Endothelial cell of umbilical vein (primary cell): ENCODE results near the gene CTSZ. TPM values are rescaled to one million over a fixed set of nuclear protein-coding genes. Genes with fewer than 3 reads are reported as not detected.

Source experiments
- Bru-seq: library from RNA; stranded (reverse); fragments of 400-500 nt; gene quantifications from one replicate; lab custom pipeline; 2021; lab: Mats Ljungman, UMichigan
- BruChase-seq, 2 experiments: library from RNA; stranded (reverse); fragments of 400-500 nt; gene quantifications; one replicate each; lab custom pipeline; 2021; lab: Mats Ljungman, UMichigan
- BruUV-seq: library from RNA; stranded (reverse); fragments of 400-500 nt; replicated peaks from 2 replicates; lab custom pipeline; 2021; lab: Mats Ljungman, UMichigan
- CTCF ChIA-PET: fragments of 300-600, 350-600 bp; sonication (Branson Sonifier 250); formaldehyde crosslinking; loops from one replicate; lab custom pipeline; 2021; ENCODE audit warnings: antibody characterized with exemption, inconsistent platforms; lab: Charles Lee
- POLR2A ChIA-PET: fragments of 300-600, 350-600 bp; sonication (Branson Sonifier 250); formaldehyde crosslinking; loops from one replicate; lab custom pipeline; 2021; ENCODE audit warnings: antibody characterized with exemption, inconsistent platforms; lab: Charles Lee
- DNase-seq: peaks from one replicate; pipeline ENCODE4 v3.0.0-alpha.2; 2011; ENCODE audit warnings: low read depth, low spot score
- FAIRE-seq: peaks from 2 replicates; lab custom pipeline; 2011; peaks lifted over from hg19 to GRCh38; lab: Jason Lieb, UNC
- H2AFZ ChIP-seq: 2 replicates; pipeline ENCODE4 v1.6.0; 2012; ENCODE audit warnings: low read depth, low read length, control low read depth, inconsistent platforms
- H3K27ac ChIP-seq: 2 replicates; pipeline ENCODE4 v1.5.1; 2011; ENCODE audit warnings: low read depth, mild to moderate bottlenecking, control low read depth, low read length, moderate library complexity; ENCODE audit not compliant: insufficient read depth
- H3K27me3 ChIP-seq, 2 experiments: 2 replicates each; pipeline versions ENCODE4 v1.6.0 to v1.6.1; 2011; ENCODE audit warnings: low read length in 2 of 2, mixed read lengths in 1 of 2; ENCODE audit not compliant: control insufficient read depth in 2 of 2, insufficient read depth in 2 of 2
- H3K36me3 ChIP-seq, 2 experiments: 2 replicates in 1 of 2; 3 replicates in 1 of 2; pipeline ENCODE4 v1.5.1; 2011; ENCODE audit warnings: low read length in 2 of 2, mild to moderate bottlenecking in 1 of 2, moderate library complexity in 1 of 2; ENCODE audit not compliant: control insufficient read depth in 2 of 2, insufficient read depth in 2 of 2; ENCODE audit errors: extremely low read depth in 1 of 2
- H3K4me1 ChIP-seq: 3 replicates; pipeline ENCODE4 v1.5.1; 2011; ENCODE audit warnings: mild to moderate bottlenecking, low read length; ENCODE audit not compliant: control insufficient read depth, insufficient read depth; ENCODE audit errors: extremely low read depth
- H3K4me2 ChIP-seq: 2 replicates; pipeline ENCODE4 v1.6.1; 2011; ENCODE audit warnings: low read length, control low read depth, mixed read lengths; ENCODE audit not compliant: insufficient read depth
- H3K4me3 ChIP-seq, 3 experiments: fragments of 200-600 bp in 1 of 3; sonication (generic), shearing (Covaris generic) in 1 of 3; replicated peaks in 1 of 3; 2 replicates each; pipeline ENCODE4 v1.5.1; 2011 to 2016; ENCODE audit warnings: control low read depth in 3 of 3, low read length in 3 of 3, mild to moderate bottlenecking in 2 of 3, inconsistent platforms in 1 of 3, low read depth in 1 of 3, moderate library complexity in 1 of 3; ENCODE audit not compliant: insufficient read depth in 1 of 3
- H3K79me2 ChIP-seq: 2 replicates; pipeline ENCODE4 v1.6.0; 2012; ENCODE audit warnings: low read length, inconsistent platforms; ENCODE audit not compliant: control insufficient read depth, insufficient read depth
- H3K9ac ChIP-seq: replicated peaks from 2 replicates; pipeline ENCODE3; 2011; ENCODE audit warnings: low read length, control low read depth; ENCODE audit not compliant: insufficient read depth; ENCODE audit errors: extremely low read depth
- H3K9me1 ChIP-seq: replicated peaks from 3 replicates; pipeline ENCODE4 v1.6.0; 2011; ENCODE audit warnings: mild to moderate bottlenecking, low read length; ENCODE audit not compliant: control insufficient read depth, insufficient read depth; ENCODE audit errors: extremely low read depth
- H3K9me3 ChIP-seq: replicated peaks from 2 replicates; pipeline ENCODE4 v1.5.1; 2012; ENCODE audit warnings: low read length, inconsistent platforms; ENCODE audit not compliant: control insufficient read depth, insufficient read depth
- H4K20me1 ChIP-seq: replicated peaks from 2 replicates; pipeline ENCODE3; 2011; ENCODE audit warnings: mild to moderate bottlenecking, low read length; ENCODE audit not compliant: control insufficient read depth, insufficient read depth; ENCODE audit errors: extremely low read depth
- GATA2 ChIP-seq: IDR thresholded peaks from 2 replicates; pipeline ENCODE4 v1.7.0; 2011; ENCODE audit warnings: low read depth, mild to moderate bottlenecking, moderate library complexity, mixed read lengths, low read length; ENCODE audit not compliant: insufficient read length, insufficient read depth
- POLR2A ChIP-seq: IDR thresholded peaks from 2 replicates; pipeline ENCODE4 v1.6.1; 2012; ENCODE audit warnings: low read depth, mild to moderate bottlenecking, control low read depth, low read length
- POLR2AphosphoS5 ChIP-seq: IDR thresholded peaks from 2 replicates; pipeline ENCODE4 v1.6.1; 2012; ENCODE audit warnings: low read depth, mild to moderate bottlenecking, control low read depth, low read length, moderate library complexity; ENCODE audit not compliant: insufficient read depth
- dilution Hi-C: fragments of 300-500 bp; cut with MboI; formaldehyde crosslinking; loops from one replicate; pipeline ENCODE4 v1.15.0; 2019; ENCODE audit warnings: low sequenced_read_pairs; ENCODE audit not compliant: extremely low pct_ligation_motif_present
- intact Hi-C: fragments of 100-400 bp; cut with micrococcal nuclease; formaldehyde crosslinking; loops from one replicate; pipeline ENCODE4 v1.10.0; 2022
- long read RNA-seq: library from polyadenylated mRNA; stranded (forward); transcript quantifications from one replicate; pipeline ENCODE4 v2.0.0, GENCODE V29; 2021
- polyA minus RNA-seq, 3 experiments: library from RNA; depleted of rRNA, polyadenylated mRNA; stranded (reverse); fragments of >200 nt; gene quantifications; 1 replicate in 1 of 3; 2 replicates in 2 of 3; pipeline ENCODE4 v1.2.3, GENCODE V29; 2011
- polyA plus RNA-seq, 4 experiments: library from polyadenylated mRNA; depleted of rRNA in 3 of 4; stranded (reverse) in 3 of 4; unstranded in 1 of 4; fragments of >200 nt; gene quantifications; 2 replicates each; pipeline versions ENCODE4 v1.2.1 to v1.2.3, GENCODE V29; 2011 to 2012; ENCODE audit warnings: missing spikeins in 1 of 4
- total RNA-seq: library from RNA; stranded (reverse); gene quantifications from 2 replicates; pipeline ENCODE4 v1.2.3, GENCODE V29; 2021

Gene CTSZ
- total RNA-seq (299 and 304 TPM in 2 replicates), polyA plus RNA-seq (323 and 387 TPM in 2 replicates), polyA minus RNA-seq (334 TPM in 2 replicates), Bru-seq, nascent RNA (percentile 82 among the genes with signal in this experiment), BruChase-seq, experiment 1, labeled RNA remaining after a 6-hour chase (percentile 92 among the genes with signal in this experiment), BruChase-seq, experiment 2, labeled RNA remaining after a 2-hour chase (percentile 88 among the genes with signal in this experiment)
- 384 and 406 TPM in 2 replicates for polyA plus RNA-seq (2011; cell fraction: cytosol; rRNA removed)
- polyA plus RNA-seq (2011; cell fraction: nucleus; rRNA removed) = 161 and 176 TPM in 2 replicates
- 295 and 377 TPM in 2 replicates for polyA plus RNA-seq (2012)
- 43.1 TPM for polyA minus RNA-seq (2011; cell fraction: cytosol; rRNA and poly(A)+ RNA removed)
- polyA minus RNA-seq (2011; cell fraction: nucleus; rRNA and poly(A)+ RNA removed) = 47.0 and 69.2 TPM in 2 replicates
- long read RNA-seq, transcript CTSZ-204 (5 exons, 955 nt) = major isoform, 6 of 16 reads
- long read RNA-seq, partial matches to known transcripts = 1 of 16 reads
- long read RNA-seq, other reads (novel, unspliced or antisense) = 8 of 16 reads

GRCh38 chr20:59006864-59007664, at the start of gene CTSZ:
CTSZ (minus strand) TSS chr20:59007254; CDS start chr20:59007128, 126 bp downstream.
- Histone ChIP-seq H4K20me1 (no peaks in the 10 kb centered on the region), H3K9ac (peak within 1 kb of the TSS; percentile 94), H3K4me3 (peak within 1 kb of the TSS; percentile 64 to 74 (median 68)), H3K79me2 (peaks cover 42% of the 10 kb centered on the region), H3K27ac (peak within 1 kb of the TSS; percentile 89), H2AFZ (peak within 1 kb of the TSS; percentile 15), H3K27me3 (no peaks in the 10 kb centered on the region), H3K4me2 (peak within 1 kb of the TSS; percentile 81), H3K4me1 (peaks cover 41% of the 10 kb centered on the region), H3K9me3 (no peaks in the 10 kb centered on the region), H3K36me3 (peaks cover 0 to 10% of the 10 kb centered on the region in 2 experiments), H3K9me1 (no peaks in the 10 kb centered on the region)
- FAIRE-seq (peak; percentile 8), DNase-seq (peak; percentile 34)
- ChIA-PET POLR2A (no interaction called here), CTCF (interaction anchor here (1.2 kb wide), 1 partner anchor 11 kb away, joined by 3 read pairs; no protein-coding TSS in a partner anchor)
- TF ChIP-seq POLR2A (peak; percentile 81), POLR2AphosphoS5 (peak; percentile 81), GATA2 (no peak)
- dilution Hi-C loops (no loop called here), intact Hi-C loops (loop anchor here (1.0 kb wide), 1 partner anchor 25 kb away; the partner anchor contains the start of gene ATP5F1E)
- no TSS peak for BruUV-seq
